IMR-90 (cell line): ENCODE data around the gene SRRM3. TPM values are rescaled to one million over a fixed set of nuclear protein-coding genes. Genes with fewer than 3 reads are reported as not detected.

Experiments used
- ATAC-seq: fragments of 200-7000 bp; cut with Tn5 transposase; 2 replicates; pipeline ENCODE4 v1.9.1; 2020; ENCODE audit warnings: low read depth, mild to moderate bottlenecking, moderate library complexity
- BruUV-seq: library from RNA; stranded (reverse); fragments of 400-500 nt; replicated peaks from 2 replicates; lab custom pipeline; 2021; lab: Mats Ljungman, UMichigan
- CTCF ChIA-PET: fragments of 300-600 bp; formaldehyde crosslinking; extraction: SDS; loops from one replicate; lab custom pipeline; 2021; ENCODE audit warnings: antibody characterized with exemption; lab: Yijun Ruan, JAX
- POLR2A ChIA-PET: fragments of 300-600 bp; sonication (Branson Sonifier 250); formaldehyde crosslinking; loops from one replicate; lab custom pipeline; 2022; ENCODE audit warnings: antibody characterized with exemption; ENCODE audit not compliant: unreplicated experiment; lab: Charles Lee
- DNase-seq: peaks from one replicate; pipeline ENCODE4 v3.0.0; 2013
- H2AFZ ChIP-seq: replicated peaks from 2 replicates; pipeline ENCODE3; 2013; ENCODE audit warnings: low read length, mild to moderate bottlenecking; ENCODE audit not compliant: poor library complexity
- H2AK5ac ChIP-seq: 2 replicates; pipeline ENCODE4 v1.6.1; 2013; ENCODE audit warnings: low read depth, low read length, inconsistent platforms
- H2AK9ac ChIP-seq: replicated peaks from 2 replicates; pipeline ENCODE3; 2013; ENCODE audit warnings: mild to moderate bottlenecking, low read depth, low read length, moderate library complexity; ENCODE audit not compliant: poor library complexity
- H2BK120ac ChIP-seq: 2 replicates; pipeline ENCODE4 v1.6.1; 2013; ENCODE audit warnings: low read depth, low read length, inconsistent platforms
- H2BK15ac ChIP-seq: 3 replicates; pipeline ENCODE4 v1.6.1; 2013; ENCODE audit warnings: low read depth, low read length, inconsistent platforms
- H2BK20ac ChIP-seq: 2 replicates; pipeline ENCODE4 v1.6.1; 2013; ENCODE audit warnings: low read depth, mild to moderate bottlenecking, inconsistent platforms, low read length, moderate library complexity
- H2BK5ac ChIP-seq: 2 replicates; pipeline ENCODE4 v1.6.1; 2013; ENCODE audit warnings: mild to moderate bottlenecking, low read depth, low read length, inconsistent platforms; ENCODE audit not compliant: poor library complexity, severe bottlenecking
- H3K14ac ChIP-seq: replicated peaks from 2 replicates; pipeline ENCODE4 v1.6.1; 2013; ENCODE audit warnings: low read depth, low read length, inconsistent platforms
- H3K18ac ChIP-seq: 2 replicates; pipeline ENCODE4 v1.6.1; 2013; ENCODE audit warnings: low read depth, low read length, control low read depth
- H3K23ac ChIP-seq: 2 replicates; pipeline ENCODE4 v1.6.1; 2013; ENCODE audit warnings: low read depth, low read length, inconsistent platforms
- H3K27ac ChIP-seq: 2 replicates; pipeline ENCODE4 v1.5.1; 2013; ENCODE audit warnings: mild to moderate bottlenecking, control low read depth, low read length; ENCODE audit not compliant: insufficient read depth
- H3K27me3 ChIP-seq: 2 replicates; pipeline ENCODE4 v1.6.1; 2013; ENCODE audit warnings: low read length; ENCODE audit not compliant: control insufficient read depth, insufficient read depth
- H3K36me3 ChIP-seq: 2 replicates; pipeline ENCODE4 v1.6.1; 2013; ENCODE audit warnings: low read length, mixed read lengths; ENCODE audit not compliant: control insufficient read depth, insufficient read depth
- H3K4ac ChIP-seq: 2 replicates; pipeline ENCODE4 v1.6.1; 2013; ENCODE audit warnings: low read depth, low read length, inconsistent platforms
- H3K4me1 ChIP-seq: 2 replicates; pipeline ENCODE4 v1.6.1; 2013; ENCODE audit warnings: low read length, mixed read lengths; ENCODE audit not compliant: control insufficient read depth, insufficient read depth
- H3K4me2 ChIP-seq: 2 replicates; pipeline ENCODE4 v1.6.1; 2013; ENCODE audit warnings: low read depth, mild to moderate bottlenecking, control low read depth, low read length, moderate library complexity
- H3K4me3 ChIP-seq: 2 replicates; pipeline ENCODE4 v1.5.1; 2013; ENCODE audit warnings: low read depth, mild to moderate bottlenecking, control low read depth, low read length, moderate library complexity; ENCODE audit not compliant: insufficient read depth
- H3K56ac ChIP-seq: 2 replicates; pipeline ENCODE4 v1.6.1; 2013; ENCODE audit warnings: low read length, inconsistent platforms; ENCODE audit not compliant: insufficient read depth; ENCODE audit errors: extremely low read depth
- H3K79me1 ChIP-seq, 2 experiments: 2 replicates each; pipeline ENCODE4 v1.6.1; 2013; ENCODE audit warnings: low read length in 2 of 2, inconsistent platforms in 1 of 2, low read depth in 1 of 2
- H3K9ac ChIP-seq: 2 replicates; pipeline ENCODE4 v1.6.1; 2013; ENCODE audit warnings: low read depth, low read length, control low read depth
- H3K9me1 ChIP-seq: 2 replicates; pipeline ENCODE4 v1.6.1; 2013; ENCODE audit warnings: low read length, inconsistent platforms; ENCODE audit not compliant: insufficient read depth
- H3K9me3 ChIP-seq: 2 replicates; pipeline ENCODE4 v1.6.1; 2013; ENCODE audit warnings: low read length; ENCODE audit not compliant: control insufficient read depth, insufficient read depth
- H4K20me1 ChIP-seq: 2 replicates; pipeline ENCODE4 v1.6.1; 2013; ENCODE audit warnings: low read length, inconsistent platforms; ENCODE audit not compliant: insufficient read depth
- H4K5ac ChIP-seq: 2 replicates; pipeline ENCODE4 v1.6.1; 2013; ENCODE audit warnings: mild to moderate bottlenecking, low read depth, low read length, control low read depth
- H4K8ac ChIP-seq, 2 experiments: 2 replicates each; pipeline ENCODE4 v1.6.1; 2013; ENCODE audit warnings: low read depth in 2 of 2, low read length in 2 of 2, control low read depth in 1 of 2, inconsistent platforms in 1 of 2
- H4K91ac ChIP-seq: 2 replicates; pipeline ENCODE4 v1.6.1; 2013; ENCODE audit warnings: low read depth, low read length, inconsistent platforms; ENCODE audit not compliant: insufficient read depth
- CHD1 ChIP-seq: IDR thresholded peaks from 2 replicates; pipeline ENCODE4 v1.6.1; 2012; ENCODE audit warnings: low read depth, low read length, improper control_type of control experiment
- CTCF ChIP-seq: conservative IDR thresholded peaks from 2 replicates; pipeline ENCODE4 v1.5.1; 2012; ENCODE audit warnings: mild to moderate bottlenecking, low read depth, low read length, improper control_type of control experiment
- ELK1 ChIP-seq: fragments of 150-350 bp; IDR thresholded peaks from 2 replicates; pipeline ENCODE4 v1.6.1; 2016; ENCODE audit warnings: low read depth, mild to moderate bottlenecking, low read length, moderate library complexity, borderline replicate concordance
- MXI1 ChIP-seq: IDR thresholded peaks from 2 replicates; pipeline ENCODE4 v1.6.1; 2012; ENCODE audit warnings: low read depth, mild to moderate bottlenecking, low read length, moderate library complexity, borderline replicate concordance
- NFE2L2 ChIP-seq: fragments of 150-350 bp; IDR thresholded peaks from 2 replicates; pipeline ENCODE4 v1.6.1; 2016; ENCODE audit warnings: low read depth, mild to moderate bottlenecking, low read length
- POLR2A ChIP-seq: IDR thresholded peaks from 2 replicates; pipeline ENCODE4 v1.6.1; 2012; ENCODE audit warnings: mild to moderate bottlenecking, low read depth, low read length
- RAD21 ChIP-seq: IDR thresholded peaks from 2 replicates; pipeline ENCODE4 v1.6.1; 2012; ENCODE audit warnings: low read length, improper control_type of control experiment
- RCOR1 ChIP-seq: IDR thresholded peaks from 2 replicates; pipeline ENCODE4 v1.6.1; 2012; ENCODE audit warnings: mild to moderate bottlenecking, low read length, improper control_type of control experiment; ENCODE audit not compliant: insufficient replicate concordance
- RFX5 ChIP-seq: IDR thresholded peaks from 2 replicates; pipeline ENCODE4 v1.8.0; 2012; ENCODE audit warnings: low read depth, mild to moderate bottlenecking, low read length, moderate library complexity
- USF2 ChIP-seq: fragments of 150-350 bp; IDR thresholded peaks from 2 replicates; pipeline ENCODE4 v1.6.1; 2017; ENCODE audit warnings: mild to moderate bottlenecking, antibody characterized with exemption, low read length, low read depth
- WGBS, 2 experiments: methylation state at CpG; one replicate each; pipeline versions ENCODE4 v1.1.5 to v1.1.7; 2013; ENCODE audit warnings: missing lambda C conversion rate in 2 of 2; ENCODE audit not compliant: insufficient read length in 1 of 2; ENCODE audit errors: extremely low coverage in 2 of 2; 5-methylcytosine and 5-hydroxymethylcytosine counted together
- dilution Hi-C: fragments of 300-500 bp; cut with HindIII; formaldehyde crosslinking; loops from one replicate; pipeline ENCODE4 v1.14.3; 2018; ENCODE audit warnings: low sequenced_read_pairs; ENCODE audit not compliant: unreplicated experiment
- in situ Hi-C: fragments of 300-500 bp; cut with MboI; formaldehyde crosslinking; loops from 3 replicates; pipeline ENCODE4 v1.14.3; 2019; ENCODE audit warnings: low sequenced_read_pairs, inconsistent platforms, mixed read lengths
- intact Hi-C: fragments of 100-400 bp; cut with micrococcal nuclease; formaldehyde crosslinking; loops from 2 replicates; pipeline ENCODE4 v1.10.0; 2022
- polyA plus RNA-seq, 3 experiments: library from polyadenylated mRNA; depleted of rRNA; stranded (reverse); fragments of >200 nt; gene quantifications; 2 replicates each; pipeline ENCODE4 v1.2.3, GENCODE V29; 2012; ENCODE audit warnings: low replicate concordance in 1 of 3
- total RNA-seq: library from RNA; depleted of rRNA; stranded (reverse); fragments of >200 nt; gene quantifications from 2 replicates; pipeline ENCODE4 v1.2.3, GENCODE V29; 2012

SRRM3 gene
- total and polyA plus RNA-seq, 2 of the 4 experiments (the other 2 are of a cell fraction), result 0.18 to 2.5 TPM

GRCh38 chr7:76318488-76319353, 117.0 kb downstream of the SRRM3 start (continued):
- TF ChIP-seq USF2 (0 out of 2 replicates have a peak, but pooled peaks have one; percentile 31), CHD1 (no peak), RAD21 (peak; percentile 30), POLR2A (no peak; the same call in 1 of the 2 replicates)

- no peak overlapping the region for H3K9ac ChIP-seq
- BruUV-seq, result no TSS peak
- H2BK5ac ChIP-seq, result no peak overlapping the region
- CTCF ChIA-PET, result no interaction called here
- H3K4ac ChIP-seq, result no peak overlapping the region
- dilution Hi-C loops, result no loop called here
- no peak for DNase-seq
- H3K18ac ChIP-seq, result no peak overlapping the region
- H3K23ac ChIP-seq, result no peak overlapping the region
- H3K27me3 ChIP-seq, result no peaks in the 10 kb centered on the region
- 100% methylated on average over 1 of the region's 11 CpGs; no CpG with 5 or more reads in 1 of the 2 experiments for WGBS, 2 experiments
- H2BK15ac ChIP-seq, result no peak overlapping the region
- no peak overlapping the region for H4K8ac ChIP-seq
- POLR2A ChIA-PET, result no interaction called here
- H3K36me3 ChIP-seq, result peaks cover 42% of the 10 kb centered on the region
- H4K20me1 ChIP-seq, result peaks cover 76% of the 10 kb centered on the region
- in situ Hi-C loops, result no loop called here
- H3K27ac ChIP-seq, result no peak overlapping the region
- H4K91ac ChIP-seq, result no peak overlapping the region
- peaks cover 20 to 85% of the 10 kb centered on the region in 2 experiments for H3K79me1 ChIP-seq
- no peak for ATAC-seq
- H2BK20ac ChIP-seq, result no peak overlapping the region
- no peak overlapping the region for H3K4me3 ChIP-seq
- H3K4me2 ChIP-seq, result no peak overlapping the region
- H3K56ac ChIP-seq, result no peak overlapping the region
- intact Hi-C loops, result no loop called here
- no peak overlapping the region for H4K5ac ChIP-seq
- peaks cover 8% of the 10 kb centered on the region; the same call in 1 of the 2 replicates for H3K4me1 ChIP-seq
- no peak overlapping the region for H3K14ac ChIP-seq
- no peak overlapping the region for H2AK9ac ChIP-seq
- no peak overlapping the region for H2BK120ac ChIP-seq
- H3K9me3 ChIP-seq, result no peaks in the 10 kb centered on the region
- H2AFZ ChIP-seq, result no peak overlapping the region
- no peak overlapping the region for H2AK5ac ChIP-seq
- H3K9me1 ChIP-seq, result peaks cover 26% of the 10 kb centered on the region
- TF ChIP-seq CTCF (no peak), MXI1 (no peak), POLR2A (no peak), USF2 (no peak), ELK1 (no peak), RFX5 (no peak), RCOR1 (no peak), CHD1 (no peak), NFE2L2 (no peak)
Observed at GRCh38 chr7:76325092-76325491, 123.4 kb downstream of the SRRM3 start.
